Loucy (cell line): ENCODE data around the gene ZSWIM1.

Source experiments
- H2AFZ ChIP-seq: fragments of 200-600 bp; sonication (generic); 2 replicates; pipeline ENCODE4 v1.6.0; 2016; ENCODE audit warnings: antibody characterized with exemption, mild to moderate bottlenecking, low read length, moderate library complexity
- H3F3A ChIP-seq: fragments of 200-600 bp; 2 replicates; pipeline ENCODE4 v1.6.0; 2016; ENCODE audit warnings: antibody characterized with exemption, low read depth, mild to moderate bottlenecking
- H3K27me3 ChIP-seq: fragments of 200-600 bp; sonication (generic); 2 replicates; pipeline ENCODE4 v1.6.1; 2014; ENCODE audit warnings: low read length, mild to moderate bottlenecking; ENCODE audit not compliant: insufficient read depth, poor library complexity, severe bottlenecking
- H3K36me3 ChIP-seq: fragments of 200-600 bp; sonication (generic); 2 replicates; pipeline ENCODE4 v1.6.1; 2016; ENCODE audit warnings: low read length; ENCODE audit not compliant: insufficient read depth
- H3K4me1 ChIP-seq: fragments of 200-600 bp; sonication (generic); 2 replicates; pipeline ENCODE4 v1.5.1; 2014; ENCODE audit warnings: low read length, mild to moderate bottlenecking; ENCODE audit not compliant: insufficient read depth, poor library complexity, severe bottlenecking
- H3K4me2 ChIP-seq: fragments of 200-600 bp; sonication (generic); 2 replicates; pipeline ENCODE4 v1.6.0; 2014; ENCODE audit warnings: antibody characterized with exemption, low read length, low read depth, mild to moderate bottlenecking; ENCODE audit not compliant: poor library complexity, severe bottlenecking
- H3K4me3 ChIP-seq: fragments of 200-600 bp; sonication (generic); 2 replicates; pipeline ENCODE4 v1.5.1; 2014; ENCODE audit warnings: low read length, mild to moderate bottlenecking, mixed read lengths; ENCODE audit not compliant: poor library complexity, severe bottlenecking
- H3K79me2 ChIP-seq: fragments of 200-600 bp; sonication (generic); 2 replicates; pipeline ENCODE4 v1.6.1; 2014; ENCODE audit warnings: low read length; ENCODE audit not compliant: insufficient read depth
- H3K9ac ChIP-seq: fragments of 200-600 bp; sonication (generic); 2 replicates; pipeline ENCODE4 v1.6.0; 2014; ENCODE audit warnings: mild to moderate bottlenecking, low read depth, low read length, moderate library complexity; ENCODE audit not compliant: poor library complexity, severe bottlenecking
- H3K9me2 ChIP-seq: fragments of 200-600 bp; sonication (generic); replicated peaks from 2 replicates; pipeline ENCODE4 v1.6.1; 2016; ENCODE audit warnings: low read depth, low read length, mixed read lengths
- H3K9me3 ChIP-seq: fragments of 200-600 bp; sonication (generic); 2 replicates; pipeline ENCODE4 v1.6.1; 2014; ENCODE audit warnings: mild to moderate bottlenecking, antibody characterized with exemption, low read length, low read depth; ENCODE audit not compliant: insufficient read depth
- H4K20me1 ChIP-seq: fragments of 200-600 bp; sonication (generic); 2 replicates; pipeline ENCODE4 v1.6.0; 2014; ENCODE audit warnings: antibody characterized with exemption, low read length, mild to moderate bottlenecking; ENCODE audit not compliant: insufficient read depth, poor library complexity, severe bottlenecking
- CTCF ChIP-seq: fragments of 200-600 bp; sonication (generic); conservative IDR thresholded peaks from 2 replicates; pipeline ENCODE4 v1.5.1; 2014; ENCODE audit warnings: mild to moderate bottlenecking, antibody characterized with exemption, low read length
- EZH2phosphoT487 ChIP-seq: fragments of 200-600 bp; IDR thresholded peaks from 2 replicates; pipeline ENCODE4 v1.6.1; 2018; ENCODE audit warnings: antibody characterized with exemption, mild to moderate bottlenecking, moderate library complexity, borderline replicate concordance

The ZSWIM1 gene

GRCh38 chr20:45850238-45850637 is 30.8 kb upstream of the ZSWIM1 start:
- H3K27me3 ChIP-seq = no peaks in the 10 kb centered on the region
- H3K4me2 ChIP-seq = no peak overlapping the region
- H3K9me3 ChIP-seq = no peaks in the 10 kb centered on the region
- H3K4me3 ChIP-seq = no peak overlapping the region
- peaks cover 7% of the 10 kb centered on the region for H3K4me1 ChIP-seq
- peaks cover 9% of the 10 kb centered on the region; the same call in 1 of the 2 replicates for H3K79me2 ChIP-seq
- TF ChIP-seq CTCF = no peak
- TF ChIP-seq EZH2phosphoT487 = no peak
- no peaks in the 10 kb centered on the region for H4K20me1 ChIP-seq
- no peaks in the 10 kb centered on the region for H3K9me2 ChIP-seq
- no peak overlapping the region for H2AFZ ChIP-seq
- H3F3A ChIP-seq = no peaks in the 10 kb centered on the region
- H3K36me3 ChIP-seq = peaks cover 8% of the 10 kb centered on the region; the same call in 1 of the 2 replicates
- H3K9ac ChIP-seq = no peak overlapping the region

- Histone ChIP-seq H3K4me1 (peaks cover 11% of the 10 kb centered on the region), H3F3A (no peaks in the 10 kb centered on the region), H3K9me3 (no peaks in the 10 kb centered on the region), H2AFZ (no peak overlapping the region), H3K27me3 (no peaks in the 10 kb centered on the region), H3K79me2 (peaks cover 12% of the 10 kb centered on the region; the same call in 1 of the 2 replicates), H3K9me2 (no peaks in the 10 kb centered on the region), H3K4me3 (no peak overlapping the region), H4K20me1 (no peaks in the 10 kb centered on the region), H3K36me3 (peaks cover 3% of the 10 kb centered on the region; the same call in 1 of the 2 replicates), H3K4me2 (no peak overlapping the region), H3K9ac (no peak overlapping the region)
- TF ChIP-seq EZH2phosphoT487 = no peak
- no peak for TF ChIP-seq CTCF
Observed at GRCh38 chr20:45850926-45851325, 30.1 kb upstream of the ZSWIM1 start.

- no peaks in the 10 kb centered on the region for H3F3A ChIP-seq
- H3K79me2 ChIP-seq = peaks cover 18% of the 10 kb centered on the region; the same call in 1 of the 2 replicates
- no peak for TF ChIP-seq CTCF
- TF ChIP-seq EZH2phosphoT487 = no peak
- no peak overlapping the region for H3K9ac ChIP-seq
- H3K9me2 ChIP-seq = no peaks in the 10 kb centered on the region
- no peaks in the 10 kb centered on the region for H3K36me3 ChIP-seq
- no peaks in the 10 kb centered on the region for H3K27me3 ChIP-seq
- H4K20me1 ChIP-seq = no peaks in the 10 kb centered on the region
- H3K4me3 ChIP-seq = no peak overlapping the region
- no peak overlapping the region for H2AFZ ChIP-seq
- no peak overlapping the region for H3K4me2 ChIP-seq
- no peaks in the 10 kb centered on the region for H3K9me3 ChIP-seq
- H3K4me1 ChIP-seq = peaks cover 16% of the 10 kb centered on the region
Observed at GRCh38 chr20:45851501-45851900, 29.5 kb upstream of the ZSWIM1 start.
